Esophagus mucosa (tissue), 1 donor: ENCODE data around the gene TXNDC5. TPM values are rescaled to one million over a fixed set of nuclear protein-coding genes. Genes with fewer than 3 reads are reported as not detected.

ENCODE experiments used
- ATAC-seq: fragments of 200-7000 bp; cut with Tn5 transposase; one replicate; pipeline ENCODE4 v1.9.1; 2020
- total RNA-seq: library from RNA; stranded (reverse); gene quantifications from one replicate; pipeline ENCODE4 v1.2.4, GENCODE V29; 2023
- donor health status: DM: yes; HTN: yes; CAD: no.

Gene TXNDC5
- total RNA-seq, 1 donor from 2014 or later: 73.5 TPM

DNA sequence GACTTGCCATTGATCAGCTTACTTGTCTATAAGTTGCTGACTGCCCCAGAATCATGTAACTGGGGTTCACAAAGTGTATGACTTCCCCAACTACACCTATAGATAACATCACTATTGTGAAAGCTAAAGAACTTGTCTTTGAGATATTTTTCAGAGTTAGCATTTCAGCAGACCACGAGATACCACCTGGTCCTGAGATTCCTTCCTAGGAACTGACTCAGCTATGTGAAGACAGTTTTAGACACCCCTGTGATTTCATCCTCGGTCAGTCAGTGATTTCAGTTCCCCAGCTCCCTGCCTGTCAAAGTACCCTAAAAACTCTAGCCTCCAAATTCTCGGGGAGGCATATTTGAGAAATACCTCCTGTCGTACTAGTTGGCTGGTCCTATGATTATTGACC, 62.4 kb downstream of the TXNDC5 start:
- no peak for ATAC-seq

GRCh38 chr6:7846966-7847818, 63.4 kb downstream of the TXNDC5 start:
- no peak for ATAC-seq

- ATAC-seq: no peak
These were observed 68.7 kb downstream of the TXNDC5 start for GRCh38 chr6:7841781-7842468.

- no peak for ATAC-seq
These were observed 74.1 kb downstream of the TXNDC5 start for GRCh38 chr6:7836371-7837026.

DNA sequence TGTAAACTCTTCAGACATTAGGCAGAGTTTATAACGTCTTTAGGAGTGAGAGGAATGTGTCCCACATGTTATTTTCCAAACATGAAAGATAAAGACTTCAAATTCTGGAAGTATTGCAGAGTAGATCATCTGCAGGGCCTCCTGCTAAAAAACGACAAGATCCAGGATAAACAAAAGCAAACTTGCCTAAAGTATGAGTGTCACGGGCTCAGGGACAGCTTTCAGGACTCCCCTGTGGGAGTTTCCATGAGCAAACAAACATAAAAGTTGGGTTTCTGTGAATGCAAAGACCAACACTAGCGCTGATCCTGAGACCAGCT, 76.9 kb downstream of the TXNDC5 start:
- ATAC-seq: no peak

DNA sequence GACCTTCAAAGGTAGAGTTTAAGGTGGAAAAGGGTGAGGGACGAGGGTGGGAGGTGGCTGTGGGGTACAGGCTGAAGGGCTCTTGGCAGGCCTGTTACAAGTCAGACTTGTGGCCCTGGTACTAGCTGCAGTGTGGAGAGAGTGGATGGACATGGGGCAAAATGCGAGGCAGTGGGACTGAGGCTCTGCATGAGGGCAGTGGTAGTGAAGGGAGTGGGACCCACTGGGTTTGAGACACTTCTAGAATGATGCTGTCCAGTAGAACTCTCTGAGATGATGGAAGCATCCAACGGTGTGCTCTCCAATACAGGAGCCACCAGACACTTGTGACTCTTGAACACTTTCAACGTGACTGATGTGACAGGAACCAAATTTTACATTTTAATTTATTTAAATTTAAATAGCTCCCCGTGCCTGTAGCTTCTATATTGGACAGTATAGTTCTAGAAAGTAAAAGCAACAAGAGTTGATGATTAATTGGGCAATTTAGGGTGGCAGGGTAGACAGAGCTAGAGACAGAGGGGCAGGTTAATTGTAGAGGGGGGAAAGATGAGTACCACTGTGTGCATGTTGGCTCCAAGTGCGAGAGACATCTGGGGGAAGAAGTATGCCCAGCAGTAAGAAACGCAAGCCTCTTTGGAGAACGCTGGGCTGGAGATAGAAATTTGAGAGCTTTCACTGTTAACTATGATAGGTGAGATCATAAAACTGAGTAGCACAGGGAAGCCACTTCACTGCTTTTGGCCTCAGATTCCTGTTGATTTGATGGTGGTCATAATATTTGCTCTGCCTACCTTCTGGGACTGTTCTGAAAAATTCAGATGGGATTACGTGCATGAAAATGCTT, 77.5 kb downstream of the TXNDC5 start:
- no peak for ATAC-seq

Other genes with a start within 250 kb of the TXNDC5 start
- gene BMP6, start 184.7 kb downstream of the TXNDC5 start, total RNA-seq: 0.60 TPM
- gene BLOC1S5, start 153.6 kb upstream of the TXNDC5 start, total RNA-seq: 6.5 TPM
- gene EEF1E1, start 191.8 kb upstream of the TXNDC5 start, total RNA-seq: 21.4 TPM